Measurements from ENCODE around the gene DGKI. TPM values are rescaled to one million over a fixed set of nuclear protein-coding genes. Genes with fewer than 3 reads are reported as not detected.

The DGKI gene
- total RNA-seq, 4 donors from 2014 or later: 0.64 to 1.2 (median 1.00) TPM; not detected in 1

- H3K27me3 ChIP-seq: no peaks in the 10 kb centered on the region
- TF ChIP-seq EP300 (IDR thresholded peaks at IDR 0.05; ENCODE audit: low read depth): no peak
- no peak for TF ChIP-seq POLR2AphosphoS5 (IDR thresholded peaks at IDR 0.05)
- no peak for TF ChIP-seq CTCF (IDR thresholded peaks at IDR 0.05)
- no peak for TF ChIP-seq POLR2A (IDR thresholded peaks at IDR 0.05)
- no peak overlapping the region for H3K27ac ChIP-seq
- no peaks in the 10 kb centered on the region for H3K4me1 ChIP-seq
- H3K36me3 ChIP-seq: no peaks in the 10 kb centered on the region
- H3K4me3 ChIP-seq: no peak overlapping the region
- intact Hi-C loops (cut with DNase I; ENCODE audit: low total_unique reads): no loop called here
- in situ Hi-C loops (cut with MboI; ENCODE audit: low pct_ligation_motif_present in 1 of 4, low pct_unique_long_range_greater_than_20kb in 1 of 4, low sequenced_read_pairs in 3 of 4): no loop called here
- H3K9me3 ChIP-seq: no peaks in the 10 kb centered on the region
- 63 to 82% methylated on average over 2 to 4 of the region's 4 CpGs for WGBS, 2 donors (ENCODE audit: low coverage in 1 of 2)
- DNase-seq: no peak
These were observed 93.7 kb downstream of the DGKI start for GRCh38 chr7:137753067-137753466.

- Histone ChIP-seq H3K36me3 (no peaks in the 10 kb centered on the region), H3K4me3 (no peak overlapping the region), H3K27me3 (no peaks in the 10 kb centered on the region), H3K27ac (no peak overlapping the region), H3K9me3 (no peaks in the 10 kb centered on the region), H3K4me1 (no peaks in the 10 kb centered on the region)
- in situ Hi-C loops (cut with MboI; ENCODE audit: low pct_ligation_motif_present in 1 of 4, low pct_unique_long_range_greater_than_20kb in 1 of 4, low sequenced_read_pairs in 3 of 4) (no loop called here), intact Hi-C loops (cut with DNase I; ENCODE audit: low total_unique reads) (no loop called here)
- 75 to 78% methylated on average over 6 of the region's 6 CpGs for WGBS, 2 donors (ENCODE audit: low coverage in 1 of 2)
- TF ChIP-seq EP300 (IDR thresholded peaks at IDR 0.05; ENCODE audit: low read depth) (no peak), CTCF (IDR thresholded peaks at IDR 0.05) (no peak), POLR2AphosphoS5 (IDR thresholded peaks at IDR 0.05) (no peak), POLR2A (IDR thresholded peaks at IDR 0.05) (no peak)
- no peak for DNase-seq
These were observed 95.3 kb downstream of the DGKI start for GRCh38 chr7:137751361-137752009.

GRCh38 chr7:137747359-137748031 lies 99.3 kb downstream of the DGKI start:
- no peak overlapping the region for H3K4me3 ChIP-seq
- H3K9me3 ChIP-seq: no peaks in the 10 kb centered on the region
- 68 to 69% methylated on average over 2 to 7 of the region's 7 CpGs for WGBS, 2 donors (ENCODE audit: low coverage in 1 of 2)
- no peak for TF ChIP-seq CTCF (IDR thresholded peaks at IDR 0.05)
- TF ChIP-seq POLR2AphosphoS5 (IDR thresholded peaks at IDR 0.05): no peak
- no peak for TF ChIP-seq EP300 (IDR thresholded peaks at IDR 0.05; ENCODE audit: low read depth)
- no peak for TF ChIP-seq POLR2A (IDR thresholded peaks at IDR 0.05)
- H3K4me1 ChIP-seq: no peaks in the 10 kb centered on the region
- no peaks in the 10 kb centered on the region for H3K27me3 ChIP-seq
- H3K36me3 ChIP-seq: no peaks in the 10 kb centered on the region
- intact Hi-C loops (cut with DNase I; ENCODE audit: low total_unique reads) (no loop called here), in situ Hi-C loops (cut with MboI; ENCODE audit: low pct_ligation_motif_present in 1 of 4, low pct_unique_long_range_greater_than_20kb in 1 of 4, low sequenced_read_pairs in 3 of 4) (loop anchor here in 1 of 4 donors (25.0 kb wide), 1 partner anchor 90 kb away; the partner anchor contains the start of gene DGKI)
- no peak for DNase-seq
- no peak overlapping the region for H3K27ac ChIP-seq

GRCh38 chr7:137743021-137743420 lies 103.8 kb downstream of the DGKI start:
- Histone ChIP-seq H3K27ac (no peak overlapping the region), H3K4me3 (no peak overlapping the region), H3K36me3 (no peaks in the 10 kb centered on the region), H3K4me1 (no peaks in the 10 kb centered on the region), H3K27me3 (no peaks in the 10 kb centered on the region), H3K9me3 (no peaks in the 10 kb centered on the region)
- intact Hi-C loops (cut with DNase I; ENCODE audit: low total_unique reads): no loop called here
- no peak for DNase-seq
- WGBS, 2 donors (ENCODE audit: low coverage in 1 of 2): 92 to 100% methylated on average over 2 of the region's 2 CpGs
- no peak for TF ChIP-seq POLR2A (IDR thresholded peaks at IDR 0.05)
- TF ChIP-seq CTCF (IDR thresholded peaks at IDR 0.05): no peak
- no peak for TF ChIP-seq EP300 (IDR thresholded peaks at IDR 0.05; ENCODE audit: low read depth)
- no peak for TF ChIP-seq POLR2AphosphoS5 (IDR thresholded peaks at IDR 0.05)
- in situ Hi-C loops (cut with MboI; ENCODE audit: low pct_ligation_motif_present in 1 of 4, low pct_unique_long_range_greater_than_20kb in 1 of 4, low sequenced_read_pairs in 3 of 4): loop anchor here in 1 of 4 donors (25.0 kb wide), 1 partner anchor 94 kb away; the partner anchor contains the start of gene DGKI
